Panc1 (cell line): ENCODE measurements around the gene MRM1. TPM values are rescaled to one million over a fixed set of nuclear protein-coding genes. Genes with fewer than 3 reads are reported as not detected.
A peak's percentile ranks its signal among the peaks of the same experiment; 100 is the strongest.
"Not testable (repeated sequence)": the region's sequence is repeated elsewhere in the genome, so short reads cannot be mapped to it uniquely, and the experiment has no call there.

Experiments used
- ATAC-seq: fragments of 200-7000 bp; cut with Tn5 transposase; 2 replicates; pipeline ENCODE4 v1.9.1; 2020; ENCODE audit warnings: mild to moderate bottlenecking, moderate library complexity
- BruUV-seq: library from RNA; stranded (reverse); fragments of 400-500 nt; replicated peaks from 2 replicates; lab custom pipeline; 2021; lab: Mats Ljungman, UMichigan
- CTCF ChIA-PET: fragments of 300-600 bp; sonication (Branson Sonifier 250); formaldehyde crosslinking; loops from one replicate; lab custom pipeline; 2022; ENCODE audit warnings: antibody characterized with exemption; lab: Charles Lee
- POLR2A ChIA-PET: fragments of 300-600 bp; sonication (Branson Sonifier 250); formaldehyde crosslinking; loops from one replicate; lab custom pipeline; 2022; ENCODE audit warnings: antibody characterized with exemption; lab: Charles Lee
- DNase-seq: peaks from one replicate; pipeline ENCODE4 v3.0.0-alpha.2; 2010; ENCODE audit warnings: low read depth, low spot score
- H3K27ac ChIP-seq: 2 replicates; pipeline ENCODE4 v1.5.1; 2011; ENCODE audit warnings: mild to moderate bottlenecking, low read length, inconsistent platforms
- H3K27me3 ChIP-seq: fragments of 200-500 bp; sonication (Bioruptor generic); 2 replicates; pipeline ENCODE4 v1.6.0; 2014; ENCODE audit warnings: low read length, inconsistent platforms; ENCODE audit not compliant: control insufficient read depth, insufficient read depth
- H3K36me3 ChIP-seq: fragments of 200-500 bp; sonication (Bioruptor generic); 2 replicates; pipeline ENCODE4 v1.5.1; 2014; ENCODE audit warnings: inconsistent platforms, mild to moderate bottlenecking, low read length, moderate library complexity; ENCODE audit not compliant: control insufficient read depth, insufficient read depth
- H3K4me1 ChIP-seq: 2 replicates; pipeline ENCODE4 v1.5.1; 2011; ENCODE audit warnings: inconsistent platforms, mild to moderate bottlenecking, low read length, moderate library complexity; ENCODE audit not compliant: control insufficient read depth, insufficient read depth
- H3K4me3 ChIP-seq, 2 experiments: 2 replicates each; pipeline ENCODE4 v1.5.1; 2011 to 2012; ENCODE audit warnings: low read depth in 2 of 2, low read length in 2 of 2, mild to moderate bottlenecking in 2 of 2, inconsistent platforms in 1 of 2, moderate library complexity in 1 of 2
- H3K9me3 ChIP-seq: fragments of 200-500 bp; sonication (Bioruptor generic); 2 replicates; pipeline ENCODE4 v1.5.1; 2014; ENCODE audit warnings: low read depth, mild to moderate bottlenecking, inconsistent platforms, low read length, moderate library complexity; ENCODE audit not compliant: control insufficient read depth, insufficient read depth
- POLR2AphosphoS5 ChIP-seq: IDR thresholded peaks from 2 replicates; pipeline ENCODE4 v1.6.1; 2012; ENCODE audit warnings: mild to moderate bottlenecking, low read depth, low read length, moderate library complexity
- SIN3A ChIP-seq: IDR thresholded peaks from 2 replicates; pipeline ENCODE4 v1.6.1; 2012; ENCODE audit warnings: low read depth, mild to moderate bottlenecking, low read length, moderate library complexity, borderline replicate concordance; ENCODE audit not compliant: insufficient read depth
- TCF7L2 ChIP-seq: IDR thresholded peaks from 2 replicates; pipeline ENCODE4 v1.6.1; 2011; ENCODE audit warnings: mild to moderate bottlenecking, low read depth, low read length, inconsistent platforms
- in situ Hi-C: cut with HindIII; loops from 2 replicates; pipeline ENCODE4 v1.10.0; 2016; ENCODE audit warnings: low sequenced_read_pairs, low pct_unique_long_range_greater_than_20kb
- intact Hi-C: fragments of 100-400 bp; cut with micrococcal nuclease; formaldehyde crosslinking; loops from one replicate; pipeline ENCODE4 v1.10.0; 2022; ENCODE audit not compliant: unreplicated experiment
- total RNA-seq: library from RNA; stranded (reverse); gene quantifications from one replicate; pipeline ENCODE4 v1.2.1, GENCODE V29; 2021; ENCODE audit not compliant: unreplicated experiment
- TF ChIP-seq, protein P1 (sequence below): fragments of 450-650 bp; IDR thresholded peaks from 2 replicates; pipeline ENCODE4 v1.5.1; 2017; ENCODE audit warnings: mild to moderate bottlenecking
- TF ChIP-seq, protein P2 (sequence below), 2 experiments: IDR thresholded peaks; 2 replicates each; pipeline ENCODE4 v1.6.1; 2011 to 2012; ENCODE audit warnings: low read depth in 2 of 2, control low read depth in 1 of 2, low read length in 1 of 2, mild to moderate bottlenecking in 1 of 2, moderate library complexity in 1 of 2; ENCODE audit not compliant: insufficient read depth in 1 of 2

Gene MRM1
- total RNA-seq, 1 experiment from 2014 or later: 7.8 TPM

GRCh38 chr17:36602924-36603384 lies 1.6 kb downstream of the MRM1 start:
- H3K27ac ChIP-seq: peak overlapping the region; percentile 86
- no peaks in the 10 kb centered on the region for H3K27me3 ChIP-seq
- peaks cover 4% of the 10 kb centered on the region; the same call in 1 of the 2 replicates for H3K36me3 ChIP-seq
- POLR2A ChIA-PET: interaction anchor here (0.6 kb wide), 3 partner anchors 13 to 502 kb away, joined by 3 to 8 read pairs (median 5); no protein-coding TSS in a partner anchor
- intact Hi-C loops (no loop called here), in situ Hi-C loops (no loop called here)
- DNase-seq: peak; percentile 56
- peaks cover 7% of the 10 kb centered on the region; the same call in 1 of the 2 replicates for H3K4me1 ChIP-seq
- no peaks in the 10 kb centered on the region for H3K9me3 ChIP-seq
- ATAC-seq: peak; percentile 19; the same call in 1 of the 2 replicates
- CTCF ChIA-PET: interaction anchor here (0.6 to 1.7 kb wide), 5 partner anchors 10 to 604 kb away, joined by 3 to 10 read pairs (median 4); no protein-coding TSS in a partner anchor
- peak overlapping the region; percentile 74 to 78 for H3K4me3 ChIP-seq
- TF ChIP-seq, protein P1, sequence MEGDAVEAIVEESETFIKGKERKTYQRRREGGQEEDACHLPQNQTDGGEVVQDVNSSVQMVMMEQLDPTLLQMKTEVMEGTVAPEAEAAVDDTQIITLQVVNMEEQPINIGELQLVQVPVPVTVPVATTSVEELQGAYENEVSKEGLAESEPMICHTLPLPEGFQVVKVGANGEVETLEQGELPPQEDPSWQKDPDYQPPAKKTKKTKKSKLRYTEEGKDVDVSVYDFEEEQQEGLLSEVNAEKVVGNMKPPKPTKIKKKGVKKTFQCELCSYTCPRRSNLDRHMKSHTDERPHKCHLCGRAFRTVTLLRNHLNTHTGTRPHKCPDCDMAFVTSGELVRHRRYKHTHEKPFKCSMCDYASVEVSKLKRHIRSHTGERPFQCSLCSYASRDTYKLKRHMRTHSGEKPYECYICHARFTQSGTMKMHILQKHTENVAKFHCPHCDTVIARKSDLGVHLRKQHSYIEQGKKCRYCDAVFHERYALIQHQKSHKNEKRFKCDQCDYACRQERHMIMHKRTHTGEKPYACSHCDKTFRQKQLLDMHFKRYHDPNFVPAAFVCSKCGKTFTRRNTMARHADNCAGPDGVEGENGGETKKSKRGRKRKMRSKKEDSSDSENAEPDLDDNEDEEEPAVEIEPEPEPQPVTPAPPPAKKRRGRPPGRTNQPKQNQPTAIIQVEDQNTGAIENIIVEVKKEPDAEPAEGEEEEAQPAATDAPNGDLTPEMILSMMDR: peak; percentile 78
- TF ChIP-seq, protein P2, sequence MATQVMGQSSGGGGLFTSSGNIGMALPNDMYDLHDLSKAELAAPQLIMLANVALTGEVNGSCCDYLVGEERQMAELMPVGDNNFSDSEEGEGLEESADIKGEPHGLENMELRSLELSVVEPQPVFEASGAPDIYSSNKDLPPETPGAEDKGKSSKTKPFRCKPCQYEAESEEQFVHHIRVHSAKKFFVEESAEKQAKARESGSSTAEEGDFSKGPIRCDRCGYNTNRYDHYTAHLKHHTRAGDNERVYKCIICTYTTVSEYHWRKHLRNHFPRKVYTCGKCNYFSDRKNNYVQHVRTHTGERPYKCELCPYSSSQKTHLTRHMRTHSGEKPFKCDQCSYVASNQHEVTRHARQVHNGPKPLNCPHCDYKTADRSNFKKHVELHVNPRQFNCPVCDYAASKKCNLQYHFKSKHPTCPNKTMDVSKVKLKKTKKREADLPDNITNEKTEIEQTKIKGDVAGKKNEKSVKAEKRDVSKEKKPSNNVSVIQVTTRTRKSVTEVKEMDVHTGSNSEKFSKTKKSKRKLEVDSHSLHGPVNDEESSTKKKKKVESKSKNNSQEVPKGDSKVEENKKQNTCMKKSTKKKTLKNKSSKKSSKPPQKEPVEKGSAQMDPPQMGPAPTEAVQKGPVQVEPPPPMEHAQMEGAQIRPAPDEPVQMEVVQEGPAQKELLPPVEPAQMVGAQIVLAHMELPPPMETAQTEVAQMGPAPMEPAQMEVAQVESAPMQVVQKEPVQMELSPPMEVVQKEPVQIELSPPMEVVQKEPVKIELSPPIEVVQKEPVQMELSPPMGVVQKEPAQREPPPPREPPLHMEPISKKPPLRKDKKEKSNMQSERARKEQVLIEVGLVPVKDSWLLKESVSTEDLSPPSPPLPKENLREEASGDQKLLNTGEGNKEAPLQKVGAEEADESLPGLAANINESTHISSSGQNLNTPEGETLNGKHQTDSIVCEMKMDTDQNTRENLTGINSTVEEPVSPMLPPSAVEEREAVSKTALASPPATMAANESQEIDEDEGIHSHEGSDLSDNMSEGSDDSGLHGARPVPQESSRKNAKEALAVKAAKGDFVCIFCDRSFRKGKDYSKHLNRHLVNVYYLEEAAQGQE (IDR thresholded peaks at IDR 0.05; ENCODE audit: insufficient read depth in 1 of 2, low read depth in 2 of 2, low read length in 1 of 2): no peak
- BruUV-seq: TSS peak; percentile 68

GRCh38 chr17:36605028-36605427 lies 3.6 kb downstream of the MRM1 start:
- H3K27me3 ChIP-seq, H3K4me1 ChIP-seq, H3K36me3 ChIP-seq, H3K9me3 ChIP-seq, ATAC-seq, intact Hi-C loops, BruUV-seq, DNase-seq, H3K4me3 ChIP-seq, POLR2A ChIA-PET, in situ Hi-C loops, H3K27ac ChIP-seq, CTCF ChIA-PET: not testable (repeated sequence)

GRCh38 chr17:36608280-36608679 lies 6.9 kb downstream of the MRM1 start:
- Histone ChIP-seq H3K9me3 (no peaks in the 10 kb centered on the region), H3K4me3 (no peak overlapping the region), H3K27ac (no peak overlapping the region), H3K27me3 (no peaks in the 10 kb centered on the region), H3K36me3 (no peaks in the 10 kb centered on the region), H3K4me1 (peaks cover 6% of the 10 kb centered on the region; the same call in 1 of the 2 replicates)
- no peak for ATAC-seq
- in situ Hi-C loops (no loop called here), intact Hi-C loops (no loop called here)
- ChIA-PET CTCF (no interaction called here), POLR2A (no interaction called here)
- TF ChIP-seq, protein P1: no peak
- no peak for TF ChIP-seq SIN3A
- TF ChIP-seq, protein P2 (IDR thresholded peaks at IDR 0.05; ENCODE audit: insufficient read depth in 1 of 2, low read depth in 2 of 2, low read length in 1 of 2): no peak
- no peak for TF ChIP-seq TCF7L2
- TF ChIP-seq POLR2AphosphoS5: no peak
- no TSS peak for BruUV-seq
- no peak for DNase-seq
